GM21786 (cell line): ENCODE measurements around the gene B9D1.

ENCODE experiments used
- ATAC-seq: cut with Tn5 transposase; IDR thresholded peaks from one replicate; pipeline ENCODE4 v1.9.1; 2021; ENCODE audit not compliant: unreplicated experiment

B9D1 gene

DNA sequence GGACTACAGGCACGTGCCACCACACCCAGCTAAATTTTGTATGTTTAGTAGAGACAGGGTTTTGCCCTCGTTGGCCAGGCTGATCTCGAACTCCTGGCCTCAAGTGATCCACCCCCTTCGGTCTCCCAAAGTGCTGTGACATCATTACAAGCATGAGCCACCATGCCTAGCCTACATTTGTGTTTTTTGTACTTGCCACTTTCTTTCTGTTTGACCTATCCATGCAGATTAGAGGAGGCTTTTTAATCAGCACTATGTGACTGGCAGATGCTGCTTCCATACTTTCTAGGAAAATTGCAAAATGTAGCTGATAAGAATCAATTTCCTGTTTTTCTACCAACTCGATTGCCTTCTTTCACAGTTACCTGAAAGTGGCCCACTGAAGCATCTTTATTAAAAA, 57.3 kb downstream of the B9D1 start:
- ATAC-seq, result no peak

DNA sequence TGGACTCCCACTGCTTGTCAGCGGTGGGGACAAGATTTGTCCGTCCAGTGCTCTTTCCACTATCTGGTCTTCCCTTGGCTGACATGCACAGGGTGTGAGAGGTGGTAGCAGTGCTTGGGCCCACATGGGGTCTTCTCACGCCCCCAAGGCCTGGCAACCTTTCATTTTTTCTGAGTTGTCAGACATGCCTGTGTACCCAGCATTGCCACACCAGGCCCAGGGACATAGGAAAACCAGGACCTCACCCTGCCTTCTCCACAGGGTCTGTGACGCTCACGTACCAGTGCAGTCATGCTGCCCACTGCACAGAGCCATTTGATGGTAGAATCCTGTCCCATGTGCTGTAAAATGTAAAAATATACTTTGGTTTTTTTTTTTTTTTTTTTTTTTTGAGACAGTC, 57.8 kb downstream of the B9D1 start:
- no peak for ATAC-seq

DNA sequence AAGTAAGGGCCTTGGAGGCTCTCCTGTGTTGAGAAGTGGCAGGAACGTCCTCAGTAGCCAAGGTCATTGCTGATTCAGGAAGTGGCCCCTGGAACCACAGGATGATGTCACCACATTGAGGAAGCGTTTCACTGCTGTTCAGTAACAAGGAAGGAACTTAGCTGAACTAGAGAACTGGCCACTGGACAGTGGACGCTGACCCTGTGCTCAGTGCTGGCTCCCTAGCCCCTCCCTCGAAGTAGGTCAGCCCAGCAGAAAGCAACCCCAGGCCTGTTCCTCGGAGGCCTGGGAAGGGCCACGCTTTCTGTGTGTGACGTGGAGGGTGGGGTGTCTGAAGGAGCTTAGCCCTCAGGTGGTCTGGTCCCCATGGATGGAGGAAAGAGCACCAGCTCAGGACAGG, 58.3 kb downstream of the B9D1 start:
- no peak for ATAC-seq

DNA sequence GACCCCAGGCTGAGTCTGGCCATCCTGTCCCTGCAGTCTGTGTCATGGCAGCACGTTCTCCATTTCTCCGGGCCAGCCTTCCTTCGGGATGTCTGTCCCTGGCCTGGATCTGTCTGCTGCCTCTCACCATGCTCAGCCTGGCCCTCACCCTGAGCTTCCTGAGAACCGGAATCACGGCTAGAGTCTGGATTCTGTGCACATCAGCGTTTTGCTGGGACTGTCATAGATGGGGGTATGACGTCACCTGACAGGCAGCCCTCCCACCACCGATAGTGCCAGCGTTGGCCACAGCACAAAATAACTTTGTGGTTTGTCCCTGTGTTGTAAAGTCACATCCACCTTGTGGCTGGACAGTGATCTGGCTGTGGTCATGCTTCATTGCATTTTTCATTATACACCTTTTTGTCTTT, 59.2 kb downstream of the B9D1 start:
- no peak for ATAC-seq

DNA sequence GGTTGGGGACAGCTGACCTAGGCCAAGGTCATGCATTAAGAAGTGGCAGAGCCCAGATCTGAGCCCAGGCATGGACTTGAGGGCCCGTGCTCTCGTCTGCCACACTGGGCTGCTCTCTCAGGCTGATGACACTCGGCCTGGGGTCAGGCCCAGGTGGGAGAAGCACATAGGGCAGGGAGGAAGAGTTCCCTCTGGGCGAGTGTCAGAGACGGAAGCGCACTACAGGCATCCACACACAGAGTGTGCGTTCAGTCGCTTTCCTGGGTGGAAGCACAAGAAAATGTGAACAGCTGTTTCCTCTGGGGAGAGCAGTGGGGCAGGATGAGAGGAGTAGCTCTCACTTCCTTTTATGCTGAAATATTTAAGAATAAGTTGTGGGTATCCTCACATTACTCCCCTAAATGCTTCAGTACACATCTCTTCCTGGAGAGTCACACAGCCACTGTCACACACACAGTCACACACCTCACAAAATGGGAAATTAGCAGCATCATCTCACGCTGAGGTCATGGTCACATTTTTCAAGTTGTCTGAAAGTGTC, 59.7 kb downstream of the B9D1 start:
- no peak for ATAC-seq

DNA sequence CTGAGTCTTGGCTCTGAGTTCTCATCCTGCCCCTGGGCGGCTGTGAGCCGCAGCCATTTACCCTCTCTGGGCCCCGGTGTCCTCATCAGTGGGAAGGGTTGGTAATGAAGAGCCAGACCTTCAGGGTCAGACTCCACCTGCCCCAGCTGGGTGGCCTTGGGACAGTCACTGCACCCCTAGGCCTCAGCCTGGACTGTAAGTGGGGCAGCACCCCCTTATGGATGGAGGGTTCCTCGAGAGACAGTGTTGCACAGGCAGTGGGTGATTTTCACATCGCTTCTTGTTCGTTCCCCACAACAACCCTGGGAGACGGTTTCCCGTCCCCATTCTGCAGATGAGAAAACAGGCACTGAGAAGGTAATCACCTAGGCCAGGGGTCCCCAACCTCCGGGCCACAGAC, 60.5 kb downstream of the B9D1 start:
- no peak for ATAC-seq

DNA sequence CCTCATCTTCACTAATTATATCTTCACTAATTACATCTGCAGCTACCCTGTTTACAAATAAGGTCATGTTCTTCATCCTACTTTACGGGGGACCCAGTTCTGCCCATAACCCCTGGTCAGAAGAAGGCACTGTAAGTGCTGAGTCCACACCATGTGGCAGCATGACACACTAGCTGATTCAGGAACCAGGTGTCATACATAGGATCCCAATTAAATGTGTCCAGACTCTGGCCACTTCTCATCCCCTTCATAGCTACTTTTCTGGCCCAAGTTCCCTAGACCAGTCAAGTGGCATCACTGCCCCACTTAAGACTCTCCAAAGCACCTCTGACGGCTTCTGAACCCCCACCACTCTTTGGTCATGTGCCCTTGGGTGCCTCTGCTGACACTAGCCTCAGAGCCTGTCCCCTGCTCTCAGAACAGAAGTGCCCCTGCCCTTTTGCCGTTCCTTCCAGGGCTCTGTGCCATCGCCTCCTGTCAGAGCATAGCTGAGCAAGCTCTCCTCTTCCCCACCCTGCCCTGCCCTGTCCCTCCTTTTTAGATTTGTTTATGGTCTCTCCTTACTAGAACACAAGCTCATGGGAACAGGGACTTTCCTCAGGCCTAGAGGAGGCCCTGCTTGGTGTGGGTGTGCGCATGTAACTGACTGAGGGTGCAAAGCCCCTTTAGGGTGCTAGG, 61.1 kb downstream of the B9D1 start:
- no peak for ATAC-seq

DNA sequence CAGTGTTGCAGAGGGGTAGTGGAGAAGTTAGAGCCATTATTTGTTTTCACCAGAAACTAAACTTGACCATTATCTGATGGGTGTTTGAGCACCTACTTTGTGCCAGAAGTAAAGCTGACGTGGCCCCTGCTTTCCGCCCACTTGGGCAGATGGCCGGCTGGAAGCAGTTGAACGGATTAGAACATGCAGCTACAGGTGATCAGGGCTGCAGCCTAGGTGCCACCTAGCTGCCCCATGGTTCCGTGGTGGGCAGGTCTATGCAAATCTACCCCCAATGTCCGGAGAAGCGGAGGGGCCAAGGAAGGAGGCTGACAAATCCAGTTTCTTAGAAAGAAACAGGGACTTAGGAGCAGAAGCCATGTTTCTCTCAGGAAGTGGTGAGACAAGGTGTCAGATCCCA, 62.7 kb downstream of the B9D1 start:
- ATAC-seq, result no peak

DNA sequence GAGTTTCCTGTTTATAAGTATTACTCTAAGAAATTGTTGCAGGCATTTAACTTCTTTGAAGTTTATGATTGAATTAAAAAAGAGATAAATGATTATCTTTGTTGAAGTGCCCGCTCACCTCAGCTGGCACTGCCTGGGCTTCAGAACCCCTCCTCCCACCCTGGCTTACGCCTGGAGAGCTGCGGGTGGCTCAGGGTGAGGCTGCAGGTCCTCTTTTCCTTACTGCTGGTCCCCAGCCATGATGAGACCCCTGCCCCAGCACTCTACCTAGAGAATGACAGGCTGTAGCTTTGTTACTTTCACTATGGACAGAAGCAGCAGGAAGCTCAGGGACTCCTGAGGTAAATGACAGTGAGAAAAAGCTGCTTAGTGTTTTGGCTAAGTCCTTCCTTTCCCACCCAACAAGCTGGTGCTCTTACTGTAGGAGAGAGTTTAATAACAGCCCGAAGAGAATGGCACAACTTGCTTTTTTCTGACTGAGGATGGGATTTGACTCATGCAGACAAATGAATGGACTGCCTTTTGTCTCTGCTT, 63.2 kb downstream of the B9D1 start:
- no peak for ATAC-seq

DNA sequence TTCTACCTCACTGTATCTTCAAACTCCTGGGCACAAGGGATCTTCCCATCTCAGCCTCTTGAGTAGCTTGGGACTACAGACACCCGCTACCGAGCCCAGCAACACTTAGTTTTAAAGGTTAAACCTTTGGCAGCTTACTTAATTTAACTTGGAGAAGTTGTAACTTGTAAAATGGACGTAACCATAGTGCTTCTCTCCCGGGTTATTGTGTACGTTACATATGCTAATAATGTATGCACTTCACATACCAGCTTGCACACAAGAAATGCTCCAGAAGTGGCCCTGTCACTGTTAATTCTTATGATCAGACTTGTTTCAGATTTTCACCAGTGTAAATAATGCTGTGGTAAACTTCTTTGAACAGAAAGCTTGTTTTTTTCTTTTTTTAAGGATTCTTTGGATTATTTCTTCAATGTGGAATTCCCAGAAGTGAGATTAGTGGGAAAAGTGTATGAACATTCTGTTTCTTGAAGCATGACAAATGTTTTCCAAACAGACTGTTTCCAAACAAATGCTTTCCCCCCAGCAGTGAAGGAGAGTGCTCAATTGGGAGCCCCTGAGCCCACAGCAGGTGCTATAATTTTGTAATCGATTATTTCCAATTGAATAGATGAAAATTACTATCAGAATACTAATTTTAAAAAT, 63.8 kb downstream of the B9D1 start:
- no peak for ATAC-seq

DNA sequence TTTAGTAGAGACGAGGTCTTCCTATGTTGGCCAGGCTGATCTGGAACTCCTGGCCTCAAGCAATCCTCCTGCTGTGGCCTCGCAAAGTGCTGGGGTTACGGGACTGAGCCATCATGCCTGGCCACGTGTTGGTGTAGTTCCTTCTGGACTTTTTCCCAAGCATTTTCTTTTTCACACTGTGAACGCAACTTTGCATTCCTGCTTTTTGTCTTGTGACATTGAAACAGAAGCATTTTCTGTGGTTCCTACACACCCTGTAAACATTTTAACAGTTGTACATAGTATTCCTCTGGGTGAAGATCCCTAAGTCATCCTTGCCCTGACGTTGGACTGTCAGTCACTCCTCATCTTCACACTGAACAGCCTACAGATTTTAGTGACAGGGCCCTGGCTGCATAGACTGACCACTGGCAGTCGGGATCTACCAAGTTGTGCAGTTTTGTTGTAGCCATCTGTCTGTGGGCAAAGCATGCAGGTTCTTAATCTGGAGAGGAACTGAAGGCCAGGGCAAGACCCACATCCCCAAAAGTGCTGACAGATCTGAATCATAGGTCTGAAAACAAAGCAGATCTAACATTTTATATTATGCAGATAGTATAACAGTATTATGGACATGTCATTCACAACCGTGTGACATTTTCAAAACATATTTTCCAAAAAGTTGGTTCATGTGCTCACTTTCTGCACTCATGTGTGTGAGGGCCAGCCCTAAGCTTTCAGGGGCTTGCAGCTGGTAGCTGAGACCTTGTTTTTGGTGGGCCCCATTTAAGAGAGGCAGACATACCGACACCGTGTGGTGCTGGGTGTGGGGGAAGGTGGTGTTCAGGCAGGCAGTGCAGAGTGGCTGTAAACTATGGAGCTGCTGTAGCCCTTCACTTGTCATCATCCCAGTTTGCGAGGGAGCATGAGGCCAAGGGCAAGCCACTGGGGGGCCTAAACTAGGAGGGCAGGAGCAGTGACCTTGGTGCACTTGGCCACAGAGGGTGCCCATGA, 65.4 kb downstream of the B9D1 start:
- no peak for ATAC-seq

DNA sequence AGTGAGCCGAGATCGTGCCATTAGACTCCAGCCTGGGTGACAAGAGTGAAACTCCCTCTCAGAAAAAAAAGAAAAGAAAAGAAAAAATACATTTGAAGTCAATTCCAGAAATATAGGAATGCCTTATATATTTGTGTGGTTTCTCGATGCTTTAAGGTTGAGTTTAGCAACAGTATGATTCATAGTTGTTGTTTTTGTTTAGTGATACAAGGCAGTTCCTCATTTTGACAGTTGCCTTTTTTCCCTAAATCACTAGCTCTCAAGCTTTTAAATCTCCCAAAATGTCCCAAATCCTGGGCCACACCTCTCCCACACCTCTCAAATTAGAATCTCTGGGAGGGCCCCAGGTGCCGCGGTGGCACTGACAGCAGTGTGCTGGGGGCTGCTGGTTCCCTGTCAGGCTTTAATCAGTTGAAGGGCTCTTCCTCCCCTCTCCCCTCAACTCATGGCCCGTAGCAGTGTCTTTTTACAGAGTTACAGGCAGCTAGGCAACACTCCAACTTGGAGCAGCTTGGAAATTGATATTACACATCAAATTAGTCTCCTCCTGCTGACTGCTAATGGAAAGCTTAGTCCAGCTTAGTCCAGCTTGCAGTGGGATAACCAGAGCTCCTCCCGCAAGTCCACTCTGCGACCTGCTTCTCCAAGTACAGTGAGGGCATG, 66.9 kb downstream of the B9D1 start:
- ATAC-seq, result no peak

DNA sequence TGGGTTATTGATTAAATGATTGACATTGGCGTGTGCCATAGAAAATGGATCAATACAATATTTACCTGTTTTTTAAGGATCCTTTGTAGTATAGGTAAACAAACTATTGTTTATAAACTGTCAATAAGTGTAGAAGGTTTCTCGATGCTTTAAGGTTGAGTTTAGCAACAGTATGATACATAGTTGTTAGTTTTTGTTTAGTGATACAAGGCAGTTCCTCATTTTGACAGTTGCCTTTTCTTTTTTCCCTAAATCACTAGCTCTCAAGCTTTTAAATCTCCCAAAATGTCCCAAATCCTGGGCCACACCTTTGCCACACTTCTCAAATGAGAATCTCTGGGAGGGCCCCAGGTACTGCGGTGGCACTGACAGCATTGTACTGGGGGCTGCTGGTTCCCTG, 68.1 kb downstream of the B9D1 start:
- no peak for ATAC-seq
